OCI-LY7 (cell line): ENCODE results near the gene DUSP16. TPM values are rescaled to one million over a fixed set of nuclear protein-coding genes. Genes with fewer than 3 reads are reported as not detected.

Experiments
- BruUV-seq: library from RNA; stranded (reverse); fragments of 400-500 nt; replicated peaks from 2 replicates; lab custom pipeline; 2021; lab: Mats Ljungman, UMichigan
- CTCF ChIA-PET: fragments of 300-600 bp; sonication (Branson Sonifier 250); formaldehyde crosslinking; loops from one replicate; lab custom pipeline; 2022; ENCODE audit warnings: antibody characterized with exemption; ENCODE audit not compliant: unreplicated experiment; lab: Charles Lee
- POLR2A ChIA-PET: fragments of 300-600 bp; sonication (Branson Sonifier 250); formaldehyde crosslinking; loops from one replicate; lab custom pipeline; 2022; ENCODE audit warnings: antibody characterized with exemption; lab: Charles Lee
- DNase-seq: peaks from one replicate; pipeline ENCODE4 v3.0.0-alpha.2; 2015; ENCODE audit warnings: low spot score
- H2AFZ ChIP-seq: fragments of 200-600 bp; sonication (generic), shearing (Covaris generic); 2 replicates; pipeline ENCODE4 v1.6.1; 2014; ENCODE audit warnings: mild to moderate bottlenecking, antibody characterized with exemption, low read length, moderate library complexity
- H3K27ac ChIP-seq: fragments of 200-600 bp; sonication (generic); 2 replicates; pipeline ENCODE4 v1.5.1; 2014; ENCODE audit warnings: mixed run types, low read depth, mild to moderate bottlenecking, moderate library complexity, low read length, inconsistent platforms; ENCODE audit not compliant: poor library complexity, severe bottlenecking
- H3K36me3 ChIP-seq: fragments of 200-600 bp; sonication (generic); 2 replicates; pipeline ENCODE4 v1.6.1; 2014; ENCODE audit warnings: mild to moderate bottlenecking, antibody characterized with exemption, low read length, moderate library complexity, mixed read lengths; ENCODE audit not compliant: insufficient read depth
- H3K4me1 ChIP-seq: fragments of 200-600 bp; sonication (generic); 2 replicates; pipeline ENCODE4 v1.5.1; 2014; ENCODE audit warnings: mild to moderate bottlenecking, low read length; ENCODE audit not compliant: insufficient read depth, poor library complexity, severe bottlenecking
- H3K4me2 ChIP-seq: fragments of 200-600 bp; sonication (generic); 2 replicates; pipeline ENCODE4 v1.6.1; 2014; ENCODE audit warnings: mild to moderate bottlenecking, low read length
- H3K4me3 ChIP-seq: fragments of 200-600 bp; sonication (generic); 2 replicates; pipeline ENCODE4 v1.5.1; 2014; ENCODE audit warnings: mild to moderate bottlenecking, low read depth, low read length; ENCODE audit not compliant: poor library complexity, severe bottlenecking
- H3K79me2 ChIP-seq: fragments of 200-600 bp; sonication (generic); 2 replicates; pipeline ENCODE4 v1.6.1; 2016; ENCODE audit warnings: low read depth, mild to moderate bottlenecking, low read length, moderate library complexity, mixed read lengths; ENCODE audit not compliant: insufficient read depth
- H3K9me2 ChIP-seq: fragments of 200-600 bp; sonication (generic); 2 replicates; pipeline ENCODE4 v1.6.1; 2016; ENCODE audit warnings: mild to moderate bottlenecking, low read length, mixed read lengths; ENCODE audit not compliant: insufficient read depth
- H3K9me3 ChIP-seq: fragments of 200-600 bp; sonication (generic); 2 replicates; pipeline ENCODE4 v1.6.1; 2014; ENCODE audit warnings: mild to moderate bottlenecking, mixed run types, low read length, mixed read lengths
- H4K20me1 ChIP-seq: fragments of 200-600 bp; sonication (generic); 2 replicates; pipeline ENCODE4 v1.6.1; 2014; ENCODE audit warnings: mild to moderate bottlenecking, antibody characterized with exemption, low read length, moderate library complexity, mixed read lengths; ENCODE audit not compliant: insufficient read depth
- CTCF ChIP-seq: fragments of 200-600 bp; sonication (generic); conservative IDR thresholded peaks from 2 replicates; pipeline ENCODE4 v1.5.1; 2014; ENCODE audit warnings: mild to moderate bottlenecking, antibody characterized with exemption, low read length, moderate library complexity, mixed read lengths
- EZH2phosphoT487 ChIP-seq: fragments of 200-600 bp; sonication (generic); IDR thresholded peaks from 2 replicates; pipeline ENCODE4 v1.6.1; 2018; ENCODE audit warnings: low read depth, borderline replicate concordance, mild to moderate bottlenecking, mixed run types, antibody characterized with exemption, low read length, moderate library complexity, mixed read lengths
- intact Hi-C: fragments of 100-400 bp; cut with micrococcal nuclease; formaldehyde crosslinking; loops from one replicate; pipeline ENCODE4 v1.10.0; 2022; ENCODE audit not compliant: unreplicated experiment
- total RNA-seq, 2 experiments: library from RNA; depleted of rRNA in 1 of 2; stranded (reverse); fragments of >200 nt in 1 of 2; shearing (Covaris generic) in 1 of 2; gene quantifications; 2 replicates each; pipeline ENCODE4 v1.2.3, GENCODE V29; 2014 to 2022

Gene DUSP16
- total RNA-seq, 2 experiments from 2014 or later = 2.8 to 11.8 TPM

DNA sequence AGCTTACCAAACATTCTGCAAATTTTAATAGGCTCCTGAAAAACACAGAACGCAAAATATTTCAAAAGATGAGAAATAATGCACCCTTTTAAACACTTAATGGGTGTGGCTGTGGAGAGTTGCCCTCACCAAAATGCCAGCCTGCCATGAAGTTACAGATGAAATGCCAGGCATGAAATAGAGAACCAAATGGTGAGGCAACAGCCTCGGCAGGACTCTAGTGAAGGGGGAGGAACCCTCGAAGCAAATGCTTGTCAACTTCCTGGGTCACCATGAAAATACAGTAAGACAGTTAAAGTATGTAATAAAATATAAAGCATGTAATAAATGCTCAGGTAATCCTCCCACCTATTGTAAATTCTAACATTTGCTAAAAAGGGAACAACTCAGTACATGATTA, 24.1 kb downstream of the DUSP16 start:
- Histone ChIP-seq H2AFZ (peak overlapping the region; percentile 11), H3K9me2 (no peaks in the 10 kb centered on the region), H3K36me3 (no peaks in the 10 kb centered on the region), H3K79me2 (no peaks in the 10 kb centered on the region), H3K9me3 (no peaks in the 10 kb centered on the region), H3K27ac (no peak overlapping the region), H3K4me1 (peaks cover 41% of the 10 kb centered on the region), H3K4me3 (no peak overlapping the region), H4K20me1 (no peaks in the 10 kb centered on the region), H3K4me2 (peak overlapping the region; percentile 15; the same call in 1 of the 2 replicates)
- intact Hi-C loops = no loop called here
- no peak for TF ChIP-seq EZH2phosphoT487
- no peak for TF ChIP-seq CTCF
- no TSS peak for BruUV-seq
- ChIA-PET CTCF (no interaction called here), POLR2A (interaction anchor here (1.6 kb wide), 1 partner anchor 12 kb away, joined by 4 read pairs; no protein-coding TSS in a partner anchor)
- DNase-seq = no peak

- Histone ChIP-seq H3K36me3 (no peaks in the 10 kb centered on the region), H3K4me2 (no peak overlapping the region), H3K4me1 (peaks cover 41% of the 10 kb centered on the region), H3K27ac (no peak overlapping the region), H3K9me3 (no peaks in the 10 kb centered on the region), H3K4me3 (no peak overlapping the region), H3K9me2 (no peaks in the 10 kb centered on the region), H2AFZ (no peak overlapping the region), H4K20me1 (no peaks in the 10 kb centered on the region), H3K79me2 (no peaks in the 10 kb centered on the region)
- no peak for DNase-seq
- TF ChIP-seq CTCF = no peak
- no peak for TF ChIP-seq EZH2phosphoT487
- BruUV-seq = no TSS peak
- CTCF ChIA-PET = no interaction called here
- intact Hi-C loops = no loop called here
- POLR2A ChIA-PET = interaction anchor here (0.6 to 1.6 kb wide), 2 partner anchors 11 to 32 kb away, joined by 3 to 4 read pairs; no protein-coding TSS in a partner anchor
Observed at GRCh38 chr12:12537421-12537820, 25.2 kb downstream of the DUSP16 start.

- Histone ChIP-seq H3K9me3 (no peaks in the 10 kb centered on the region), H3K36me3 (no peaks in the 10 kb centered on the region), H3K4me2 (no peak overlapping the region), H3K27ac (no peak overlapping the region), H2AFZ (no peak overlapping the region), H3K4me1 (peaks cover 24% of the 10 kb centered on the region), H3K4me3 (no peak overlapping the region), H3K9me2 (no peaks in the 10 kb centered on the region), H3K79me2 (no peaks in the 10 kb centered on the region), H4K20me1 (no peaks in the 10 kb centered on the region)
- POLR2A ChIA-PET = interaction anchor here (0.5 to 0.9 kb wide), 2 partner anchors 13 to 279 kb away, joined by 3 to 6 read pairs; no protein-coding TSS in a partner anchor
- BruUV-seq = no TSS peak
- CTCF ChIA-PET = no interaction called here
- no peak for DNase-seq
- TF ChIP-seq CTCF = no peak
- TF ChIP-seq EZH2phosphoT487 = no peak
- intact Hi-C loops = no loop called here
Observed at GRCh38 chr12:12534975-12535374, 27.7 kb downstream of the DUSP16 start.
